A549 (cell line): ENCODE measurements around the gene TPCN2.

ENCODE experiments used
- JUN ChIP-seq, 2 experiments: fragments of >200 bp; sonication (Bioruptor Twin); formaldehyde crosslinking; IDR thresholded peaks; 2 replicates in 1 of 2; 3 replicates in 1 of 2; pipeline ENCODE4 v1.6.1; 2016 to 2017
- POLR2A ChIP-seq: IDR thresholded peaks from 2 replicates; pipeline ENCODE4 v1.6.1; 2012; ENCODE audit warnings: mild to moderate bottlenecking, low read length
- RFX5 ChIP-seq: fragments of 450-650 bp; IDR thresholded peaks from 2 replicates; pipeline ENCODE4 v1.7.1; 2014; ENCODE audit warnings: antibody characterized with exemption, mild to moderate bottlenecking, moderate library complexity
- RNF2 ChIP-seq: fragments of 200-600 bp; sonication (generic); IDR thresholded peaks from 2 replicates; pipeline ENCODE4 v1.6.1; 2016; ENCODE audit warnings: low read depth, mild to moderate bottlenecking, antibody characterized with exemption, moderate library complexity, borderline replicate concordance
- TF ChIP-seq, protein P1 (sequence below): IDR thresholded peaks from 2 replicates; pipeline ENCODE4 v1.6.1; 2012
- TF ChIP-seq, protein P2 (sequence below): fragments of >200 bp; sonication (Bioruptor Twin); formaldehyde crosslinking; IDR thresholded peaks from 3 replicates; pipeline ENCODE4 v1.5.1; 2016

DNA sequence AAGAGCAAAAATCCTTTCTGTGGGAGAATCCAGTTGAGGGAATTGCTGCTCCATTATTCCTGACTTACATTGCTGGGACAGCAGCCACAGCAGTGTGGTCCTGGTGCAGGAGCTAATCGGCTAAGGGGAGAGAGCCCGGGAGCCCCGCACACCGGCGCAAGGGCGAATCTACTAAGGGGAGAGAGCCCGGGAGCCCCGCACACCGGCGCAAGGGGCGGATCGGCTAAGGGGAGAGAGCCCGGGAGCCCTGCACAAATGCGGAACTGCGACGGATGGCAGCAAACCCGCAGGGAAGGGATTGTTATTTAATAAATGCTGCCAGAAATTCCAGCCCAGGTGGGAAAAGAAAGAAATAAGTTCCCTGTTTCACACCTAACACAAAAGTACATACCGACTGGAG lies 43.5 kb downstream of the TPCN2 start:
- TF ChIP-seq, protein P1, sequence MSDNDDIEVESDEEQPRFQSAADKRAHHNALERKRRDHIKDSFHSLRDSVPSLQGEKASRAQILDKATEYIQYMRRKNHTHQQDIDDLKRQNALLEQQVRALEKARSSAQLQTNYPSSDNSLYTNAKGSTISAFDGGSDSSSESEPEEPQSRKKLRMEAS = no peak
- TF ChIP-seq, protein P2, sequence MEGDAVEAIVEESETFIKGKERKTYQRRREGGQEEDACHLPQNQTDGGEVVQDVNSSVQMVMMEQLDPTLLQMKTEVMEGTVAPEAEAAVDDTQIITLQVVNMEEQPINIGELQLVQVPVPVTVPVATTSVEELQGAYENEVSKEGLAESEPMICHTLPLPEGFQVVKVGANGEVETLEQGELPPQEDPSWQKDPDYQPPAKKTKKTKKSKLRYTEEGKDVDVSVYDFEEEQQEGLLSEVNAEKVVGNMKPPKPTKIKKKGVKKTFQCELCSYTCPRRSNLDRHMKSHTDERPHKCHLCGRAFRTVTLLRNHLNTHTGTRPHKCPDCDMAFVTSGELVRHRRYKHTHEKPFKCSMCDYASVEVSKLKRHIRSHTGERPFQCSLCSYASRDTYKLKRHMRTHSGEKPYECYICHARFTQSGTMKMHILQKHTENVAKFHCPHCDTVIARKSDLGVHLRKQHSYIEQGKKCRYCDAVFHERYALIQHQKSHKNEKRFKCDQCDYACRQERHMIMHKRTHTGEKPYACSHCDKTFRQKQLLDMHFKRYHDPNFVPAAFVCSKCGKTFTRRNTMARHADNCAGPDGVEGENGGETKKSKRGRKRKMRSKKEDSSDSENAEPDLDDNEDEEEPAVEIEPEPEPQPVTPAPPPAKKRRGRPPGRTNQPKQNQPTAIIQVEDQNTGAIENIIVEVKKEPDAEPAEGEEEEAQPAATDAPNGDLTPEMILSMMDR = no peak
- TF ChIP-seq RFX5 (no peak), POLR2A (no peak), JUN (IDR thresholded peaks at IDR 0.05) (no peak), RNF2 (no peak)
